GM21723 (cell line): Measurements from ENCODE around the gene CHD6.

ENCODE experiments used
- ATAC-seq: cut with Tn5 transposase; IDR thresholded peaks from one replicate; pipeline ENCODE4 v1.9.1; 2021; ENCODE audit warnings: mild to moderate bottlenecking, moderate library complexity; ENCODE audit not compliant: unreplicated experiment

Gene CHD6

GRCh38 chr20:41359541-41360011 lies 258.6 kb downstream of the CHD6 start:
- no peak for ATAC-seq

GRCh38 chr20:41358717-41359116 lies 259.5 kb downstream of the CHD6 start:
- ATAC-seq: no peak

GRCh38 chr20:41358230-41358629 lies 259.9 kb downstream of the CHD6 start:
- no peak for ATAC-seq

- ATAC-seq: no peak
Measured at GRCh38 chr20:41357424-41358163, 260.6 kb downstream of the CHD6 start.

GRCh38 chr20:41356951-41357350 lies 261.2 kb downstream of the CHD6 start:
- no peak for ATAC-seq

GRCh38 chr20:41355598-41356203 lies 262.5 kb downstream of the CHD6 start:
- no peak for ATAC-seq

GRCh38 chr20:41355192-41355591 lies 263.0 kb downstream of the CHD6 start:
- ATAC-seq: no peak

- ATAC-seq: no peak
Measured at GRCh38 chr20:41353530-41353929, 264.6 kb downstream of the CHD6 start.

GRCh38 chr20:41352666-41353065 lies 265.5 kb downstream of the CHD6 start:
- no peak for ATAC-seq

- ATAC-seq: no peak
Measured at GRCh38 chr20:41352106-41352505, 266.1 kb downstream of the CHD6 start.
